PC-3 (cell line): ENCODE data around the gene HLA-DOB.

Source experiments
- EZH2 ChIP-seq: fragments of 300-600 bp; sonication (generic); IDR thresholded peaks from one replicate; pipeline ENCODE4 v1.6.1; 2017; ENCODE audit warnings: antibody characterized with exemption, mild to moderate bottlenecking, low read length; ENCODE audit not compliant: unreplicated experiment
- EZH2phosphoT487 ChIP-seq: fragments of 300-600 bp; sonication (generic); IDR thresholded peaks from 2 replicates; pipeline ENCODE4 v1.6.1; 2018; ENCODE audit warnings: mild to moderate bottlenecking, antibody characterized with exemption, low read length, borderline replicate concordance
- TF ChIP-seq, protein P1 (sequence below): fragments of 300-600 bp; sonication (generic); conservative IDR thresholded peaks from 2 replicates; pipeline ENCODE4 v1.5.1; 2017; ENCODE audit warnings: antibody characterized with exemption, low read depth, mild to moderate bottlenecking, low read length

DNA sequence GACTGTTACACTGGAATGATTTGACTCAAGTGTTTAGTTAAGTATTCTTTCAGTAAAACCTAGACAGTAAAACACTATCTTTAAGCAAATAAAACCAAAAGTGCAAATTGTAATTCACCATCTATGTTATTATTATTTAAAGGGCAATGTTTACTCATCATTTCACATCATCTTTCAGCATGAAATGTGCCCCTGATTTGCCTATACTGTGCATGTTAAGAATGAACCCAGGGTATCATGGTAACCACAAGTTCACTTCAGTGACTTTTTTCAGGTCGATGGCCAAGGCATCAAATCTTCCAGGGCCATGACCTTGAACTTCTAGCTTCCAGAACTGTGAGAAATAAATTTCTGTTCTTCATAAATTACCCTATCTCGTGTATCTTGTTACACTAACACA is 2.1 kb upstream of the HLA-DOB start:
- TF ChIP-seq, protein P1, sequence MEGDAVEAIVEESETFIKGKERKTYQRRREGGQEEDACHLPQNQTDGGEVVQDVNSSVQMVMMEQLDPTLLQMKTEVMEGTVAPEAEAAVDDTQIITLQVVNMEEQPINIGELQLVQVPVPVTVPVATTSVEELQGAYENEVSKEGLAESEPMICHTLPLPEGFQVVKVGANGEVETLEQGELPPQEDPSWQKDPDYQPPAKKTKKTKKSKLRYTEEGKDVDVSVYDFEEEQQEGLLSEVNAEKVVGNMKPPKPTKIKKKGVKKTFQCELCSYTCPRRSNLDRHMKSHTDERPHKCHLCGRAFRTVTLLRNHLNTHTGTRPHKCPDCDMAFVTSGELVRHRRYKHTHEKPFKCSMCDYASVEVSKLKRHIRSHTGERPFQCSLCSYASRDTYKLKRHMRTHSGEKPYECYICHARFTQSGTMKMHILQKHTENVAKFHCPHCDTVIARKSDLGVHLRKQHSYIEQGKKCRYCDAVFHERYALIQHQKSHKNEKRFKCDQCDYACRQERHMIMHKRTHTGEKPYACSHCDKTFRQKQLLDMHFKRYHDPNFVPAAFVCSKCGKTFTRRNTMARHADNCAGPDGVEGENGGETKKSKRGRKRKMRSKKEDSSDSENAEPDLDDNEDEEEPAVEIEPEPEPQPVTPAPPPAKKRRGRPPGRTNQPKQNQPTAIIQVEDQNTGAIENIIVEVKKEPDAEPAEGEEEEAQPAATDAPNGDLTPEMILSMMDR = no peak
- TF ChIP-seq EZH2 (no peak), EZH2phosphoT487 (no peak)
